ENCODE data around the gene DGKB. TPM values are rescaled to one million over a fixed set of nuclear protein-coding genes. Genes with fewer than 3 reads are reported as not detected.

DGKB gene
- total RNA-seq = not detected
- polyA plus RNA-seq = not detected
- not detected for total RNA-seq

GRCh38 chr7:14902589-14903067 is at the start of gene DGKB:
DGKB (minus strand) TSS chr7:14902751.
- Mint-ChIP-seq H3K27me3 (peaks cover 0 to 2% (median 0%) of the 10 kb centered on the region in 5 donors), H3K4me1 (no peaks in the 10 kb centered on the region), H3K36me3 (no peaks in the 10 kb centered on the region), H3K27ac (no peak within 1 kb of the TSS), H3K9me3 (peaks cover 0 to 8% (median 0%) of the 10 kb centered on the region in 11 donors), H3K4me3 (no peak within 1 kb of the TSS)
- H3K27ac ChIP-seq (ENCODE audit: low read depth, low read length) = no peak within 1 kb of the TSS
- no peak within 1 kb of the TSS for H3K4me3 ChIP-seq (ENCODE audit: low read length)
- DNase-seq = no peak
- H3K27me3 ChIP-seq (ENCODE audit: control insufficient read depth in 2 of 2, insufficient read depth in 2 of 2, low read length in 2 of 2) = no peaks in the 10 kb centered on the region
- ChIA-PET POLR2A (no interaction called here), CTCF (no interaction called here)
- no peaks in the 10 kb centered on the region for H3K36me3 ChIP-seq (ENCODE audit: control insufficient read depth in 2 of 3, insufficient read depth in 3 of 3, low read length in 3 of 3)
- no peak for ATAC-seq
- H3K9me3 ChIP-seq (ENCODE audit: control insufficient read depth in 2 of 3, low read length in 3 of 3) = no peaks in the 10 kb centered on the region
- intact Hi-C loops (cut with micrococcal nuclease) = no loop called here
- no peaks in the 10 kb centered on the region for H3K4me1 ChIP-seq (ENCODE audit: control insufficient read depth in 2 of 2, insufficient read depth in 2 of 2, low read length in 2 of 2)

- H3K9me3 Mint-ChIP-seq = peaks cover 0 to 14% (median 0%) of the 10 kb centered on the region in 11 donors
- H3K4me3 Mint-ChIP-seq = no peak overlapping the region
- intact Hi-C loops (cut with micrococcal nuclease) = no loop called here
- no peaks in the 10 kb centered on the region for H3K4me1 Mint-ChIP-seq
- ATAC-seq (no peak), DNase-seq (no peak)
- no peaks in the 10 kb centered on the region for H3K36me3 Mint-ChIP-seq
- no peak overlapping the region for H3K27ac Mint-ChIP-seq
- ChIA-PET CTCF (no interaction called here), POLR2A (no interaction called here)
- no peak overlapping the region for H3K27ac ChIP-seq (ENCODE audit: low read depth, low read length)
- no peaks in the 10 kb centered on the region for H3K27me3 ChIP-seq (ENCODE audit: control insufficient read depth in 2 of 2, insufficient read depth in 2 of 2, low read length in 2 of 2)
- no peak overlapping the region for H3K4me3 ChIP-seq (ENCODE audit: low read length)
- H3K4me1 ChIP-seq (ENCODE audit: control insufficient read depth in 2 of 2, insufficient read depth in 2 of 2, low read length in 2 of 2) = no peaks in the 10 kb centered on the region
- H3K36me3 ChIP-seq (ENCODE audit: control insufficient read depth in 2 of 3, insufficient read depth in 3 of 3, low read length in 3 of 3) = no peaks in the 10 kb centered on the region
- no peaks in the 10 kb centered on the region for H3K27me3 Mint-ChIP-seq
- H3K9me3 ChIP-seq (ENCODE audit: control insufficient read depth in 2 of 3, low read length in 3 of 3) = no peaks in the 10 kb centered on the region
Measured at GRCh38 chr7:14950013-14950412, 47.5 kb upstream of the DGKB start.

GRCh38 chr7:14938181-14938580 is 35.6 kb upstream of the DGKB start:
- Mint-ChIP-seq H3K27me3 (no peaks in the 10 kb centered on the region), H3K4me1 (no peaks in the 10 kb centered on the region), H3K4me3 (no peak overlapping the region), H3K9me3 (peaks cover 0 to 19% (median 0%) of the 10 kb centered on the region in 11 donors), H3K27ac (no peak overlapping the region), H3K36me3 (no peaks in the 10 kb centered on the region)
- H3K27me3 ChIP-seq (ENCODE audit: control insufficient read depth in 2 of 2, insufficient read depth in 2 of 2, low read length in 2 of 2) = no peaks in the 10 kb centered on the region
- intact Hi-C loops (cut with micrococcal nuclease) = no loop called here
- DNase-seq = no peak
- H3K4me1 ChIP-seq (ENCODE audit: control insufficient read depth in 2 of 2, insufficient read depth in 2 of 2, low read length in 2 of 2) = no peaks in the 10 kb centered on the region
- no peak for ATAC-seq
- ChIA-PET CTCF (no interaction called here), POLR2A (no interaction called here)
- no peaks in the 10 kb centered on the region for H3K9me3 ChIP-seq (ENCODE audit: control insufficient read depth in 2 of 3, low read length in 3 of 3)
- H3K4me3 ChIP-seq (ENCODE audit: low read length) = no peak overlapping the region
- H3K36me3 ChIP-seq (ENCODE audit: control insufficient read depth in 2 of 3, insufficient read depth in 3 of 3, low read length in 3 of 3) = no peaks in the 10 kb centered on the region
- no peak overlapping the region for H3K27ac ChIP-seq (ENCODE audit: low read depth, low read length)

GRCh38 chr7:14937581-14937980 is 35.0 kb upstream of the DGKB start:
- H3K4me3 ChIP-seq (ENCODE audit: low read length) = no peak overlapping the region
- Mint-ChIP-seq H3K27ac (no peak overlapping the region), H3K27me3 (no peaks in the 10 kb centered on the region), H3K4me3 (no peak overlapping the region), H3K36me3 (no peaks in the 10 kb centered on the region), H3K4me1 (no peaks in the 10 kb centered on the region), H3K9me3 (peaks cover 0 to 20% (median 0%) of the 10 kb centered on the region in 11 donors)
- CTCF ChIA-PET = no interaction called here
- H3K9me3 ChIP-seq (ENCODE audit: control insufficient read depth in 2 of 3, low read length in 3 of 3) = peaks cover 0 to 3% (median 0%) of the 10 kb centered on the region in 3 experiments
- no peaks in the 10 kb centered on the region for H3K4me1 ChIP-seq (ENCODE audit: control insufficient read depth in 2 of 2, insufficient read depth in 2 of 2, low read length in 2 of 2)
- no peak overlapping the region for H3K27ac ChIP-seq (ENCODE audit: low read depth, low read length)
- intact Hi-C loops (cut with micrococcal nuclease) = no loop called here
- POLR2A ChIA-PET = no interaction called here
- ATAC-seq = no peak
- no peak for DNase-seq
- no peaks in the 10 kb centered on the region for H3K36me3 ChIP-seq (ENCODE audit: control insufficient read depth in 2 of 3, insufficient read depth in 3 of 3, low read length in 3 of 3)
- H3K27me3 ChIP-seq (ENCODE audit: control insufficient read depth in 2 of 2, insufficient read depth in 2 of 2, low read length in 2 of 2) = no peaks in the 10 kb centered on the region

- H3K4me3 ChIP-seq (ENCODE audit: low read length) = no peak overlapping the region
- H3K27ac Mint-ChIP-seq = no peak overlapping the region
- no peak overlapping the region for H3K27ac ChIP-seq (ENCODE audit: low read depth, low read length)
- H3K27me3 Mint-ChIP-seq = no peaks in the 10 kb centered on the region
- intact Hi-C loops (cut with micrococcal nuclease) = no loop called here
- H3K36me3 ChIP-seq (ENCODE audit: control insufficient read depth in 2 of 3, insufficient read depth in 3 of 3, low read length in 3 of 3) = no peaks in the 10 kb centered on the region
- peaks cover 0 to 4% (median 0%) of the 10 kb centered on the region in 3 experiments for H3K9me3 ChIP-seq (ENCODE audit: control insufficient read depth in 2 of 3, low read length in 3 of 3)
- peaks cover 0 to 3% (median 0%) of the 10 kb centered on the region in 5 donors for H3K36me3 Mint-ChIP-seq
- no peaks in the 10 kb centered on the region for H3K4me1 Mint-ChIP-seq
- DNase-seq = no peak
- no peak overlapping the region for H3K4me3 Mint-ChIP-seq
- no peaks in the 10 kb centered on the region for H3K27me3 ChIP-seq (ENCODE audit: control insufficient read depth in 2 of 2, insufficient read depth in 2 of 2, low read length in 2 of 2)
- POLR2A ChIA-PET = no interaction called here
- CTCF ChIA-PET = no interaction called here
- H3K9me3 Mint-ChIP-seq = peaks cover 0 to 20% (median 2%) of the 10 kb centered on the region in 11 donors
- no peaks in the 10 kb centered on the region for H3K4me1 ChIP-seq (ENCODE audit: control insufficient read depth in 2 of 2, insufficient read depth in 2 of 2, low read length in 2 of 2)
- ATAC-seq = no peak
Measured at GRCh38 chr7:14936554-14936953, 34.0 kb upstream of the DGKB start.

- peaks cover 0 to 20% (median 3%) of the 10 kb centered on the region in 11 donors for H3K9me3 Mint-ChIP-seq
- no peak overlapping the region for H3K27ac Mint-ChIP-seq
- H3K27me3 Mint-ChIP-seq = no peaks in the 10 kb centered on the region
- no peaks in the 10 kb centered on the region for H3K4me1 Mint-ChIP-seq
- intact Hi-C loops (cut with micrococcal nuclease) = no loop called here
- ChIA-PET POLR2A (no interaction called here), CTCF (no interaction called here)
- DNase-seq = no peak
- Histone ChIP-seq H3K27me3 (ENCODE audit: control insufficient read depth in 2 of 2, insufficient read depth in 2 of 2, low read length in 2 of 2) (no peaks in the 10 kb centered on the region), H3K27ac (ENCODE audit: low read depth, low read length) (no peak overlapping the region), H3K4me3 (ENCODE audit: low read length) (no peak overlapping the region), H3K36me3 (ENCODE audit: control insufficient read depth in 2 of 3, insufficient read depth in 3 of 3, low read length in 3 of 3) (no peaks in the 10 kb centered on the region), H3K9me3 (ENCODE audit: control insufficient read depth in 2 of 3, low read length in 3 of 3) (peaks cover 0 to 4% (median 0%) of the 10 kb centered on the region in 3 experiments), H3K4me1 (ENCODE audit: control insufficient read depth in 2 of 2, insufficient read depth in 2 of 2, low read length in 2 of 2) (no peaks in the 10 kb centered on the region)
- H3K36me3 Mint-ChIP-seq = peaks cover 0 to 3% (median 0%) of the 10 kb centered on the region in 5 donors
- ATAC-seq = no peak
- H3K4me3 Mint-ChIP-seq = no peak overlapping the region
Measured at GRCh38 chr7:14934839-14935238, 32.3 kb upstream of the DGKB start.

GRCh38 chr7:14931511-14932215 is 29.1 kb upstream of the DGKB start:
- H3K4me3 Mint-ChIP-seq = no peak overlapping the region
- POLR2A ChIA-PET = no interaction called here
- no peak overlapping the region for H3K27ac Mint-ChIP-seq
- no peaks in the 10 kb centered on the region for H3K4me1 Mint-ChIP-seq
- peaks cover 0 to 20% (median 3%) of the 10 kb centered on the region in 11 donors for H3K9me3 Mint-ChIP-seq
- Histone ChIP-seq H3K4me3 (ENCODE audit: low read length) (no peak overlapping the region), H3K27me3 (ENCODE audit: control insufficient read depth in 2 of 2, insufficient read depth in 2 of 2, low read length in 2 of 2) (no peaks in the 10 kb centered on the region), H3K27ac (ENCODE audit: low read depth, low read length) (no peak overlapping the region), H3K9me3 (ENCODE audit: control insufficient read depth in 2 of 3, low read length in 3 of 3) (peaks cover 0 to 4% (median 0%) of the 10 kb centered on the region in 3 experiments), H3K36me3 (ENCODE audit: control insufficient read depth in 2 of 3, insufficient read depth in 3 of 3, low read length in 3 of 3) (no peaks in the 10 kb centered on the region), H3K4me1 (ENCODE audit: control insufficient read depth in 2 of 2, insufficient read depth in 2 of 2, low read length in 2 of 2) (no peaks in the 10 kb centered on the region)
- peaks cover 0 to 3% (median 0%) of the 10 kb centered on the region in 5 donors for H3K36me3 Mint-ChIP-seq
- no peaks in the 10 kb centered on the region for H3K27me3 Mint-ChIP-seq
- ATAC-seq (no peak), DNase-seq (no peak)
- intact Hi-C loops (cut with micrococcal nuclease) = no loop called here
- CTCF ChIA-PET = no interaction called here

All from naive thymus-derived CD4-positive, alpha-beta T cell (primary cell).